BE2C (cell line): ENCODE measurements around the gene HAUS2. TPM values are rescaled to one million over a fixed set of nuclear protein-coding genes. Genes with fewer than 3 reads are reported as not detected.

ENCODE experiments used
- DNase-seq: peaks from one replicate; pipeline ENCODE4 v3.0.0-alpha.2; 2020
- H3K27me3 ChIP-seq: fragments of 250-450 bp; sonication (Bioruptor Pico); 2 replicates; pipeline ENCODE4 v1.5.1; 2020; ENCODE audit warnings: mild to moderate bottlenecking
- H3K36me3 ChIP-seq: fragments of 250-450 bp; sonication (Bioruptor Pico); 2 replicates; pipeline ENCODE4 v1.5.1; 2020; ENCODE audit warnings: mild to moderate bottlenecking
- H3K4me1 ChIP-seq: fragments of 250-450 bp; sonication (Bioruptor Pico); 2 replicates; pipeline ENCODE4 v1.5.1; 2020
- H3K4me3 ChIP-seq: 2 replicates; pipeline ENCODE4 v1.5.1; 2011; ENCODE audit warnings: low read depth, low read length
- H3K9me3 ChIP-seq: fragments of 250-450 bp; sonication (Bioruptor Pico); 2 replicates; pipeline ENCODE4 v1.5.1; 2020
- polyA plus RNA-seq: library from polyadenylated mRNA; unstranded; fragments of >200 nt; gene quantifications from one replicate; pipeline ENCODE4 v1.2.1, GENCODE V29; 2012; ENCODE audit warnings: low read depth, missing spikeins; ENCODE audit not compliant: insufficient read length, insufficient read depth
- TF ChIP-seq, protein P1 (sequence below): IDR thresholded peaks from 2 replicates; pipeline ENCODE4 v1.5.1; 2012; ENCODE audit warnings: mild to moderate bottlenecking, low read depth, low read length

The HAUS2 gene
- polyA plus RNA-seq: 25.6 TPM

DNA sequence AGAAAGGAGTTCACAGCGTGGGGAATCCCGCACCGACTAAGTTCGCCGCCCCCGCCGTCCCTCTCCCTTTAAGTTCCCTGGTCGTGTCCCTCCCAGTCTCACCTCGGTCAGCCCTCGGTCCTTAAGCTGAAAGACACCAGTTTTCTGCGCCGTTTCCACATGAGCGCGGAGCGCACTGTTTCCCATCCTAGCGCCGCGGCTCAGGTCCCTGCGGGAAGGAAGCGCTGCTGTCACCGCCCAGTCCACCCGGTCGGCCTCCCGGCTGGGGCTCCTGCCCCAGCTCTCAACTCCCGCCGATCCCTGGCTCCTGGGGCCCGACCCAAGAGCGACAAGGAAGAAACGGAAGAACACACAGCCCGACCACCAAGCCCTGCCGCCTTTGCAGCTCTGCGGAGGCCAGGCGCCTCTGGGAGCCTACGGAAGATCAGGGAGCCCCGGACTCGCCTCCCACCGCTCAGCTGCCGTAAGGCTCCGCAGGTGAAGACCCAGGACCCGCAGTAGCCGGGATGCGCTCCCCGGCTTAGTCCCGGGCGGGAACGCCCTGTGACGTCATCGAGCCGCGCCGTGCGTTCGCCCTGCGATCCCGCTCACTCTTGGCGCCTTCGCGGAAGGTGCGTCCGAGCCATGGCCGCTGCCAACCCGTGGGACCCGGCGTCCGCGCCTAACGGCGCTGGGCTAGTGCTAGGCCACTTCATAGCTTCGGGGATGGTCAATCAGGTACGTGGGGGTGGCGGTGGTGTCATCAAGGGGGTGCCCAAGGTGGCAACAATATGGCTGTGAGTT lies at the start of gene HAUS2, which contains the start of gene LRRC57:
Gene HAUS2, plus strand, starts transcription at position 590 of the 783 bp plus-strand sequence. Its CDS starts 35 bp downstream, at position 625.
Gene LRRC57, minus strand, starts transcription at position 545 of the 783 bp plus-strand sequence. Its CDS starts 359 bp downstream, at position 186.
- Histone ChIP-seq H3K4me1 (no peaks in the 10 kb centered on the region), H3K36me3 (peaks cover 3% of the 10 kb centered on the region), H3K9me3 (no peaks in the 10 kb centered on the region), H3K27me3 (no peaks in the 10 kb centered on the region), H3K4me3 (peak within 1 kb of the TSS; percentile 94)
- TF ChIP-seq, protein P1, sequence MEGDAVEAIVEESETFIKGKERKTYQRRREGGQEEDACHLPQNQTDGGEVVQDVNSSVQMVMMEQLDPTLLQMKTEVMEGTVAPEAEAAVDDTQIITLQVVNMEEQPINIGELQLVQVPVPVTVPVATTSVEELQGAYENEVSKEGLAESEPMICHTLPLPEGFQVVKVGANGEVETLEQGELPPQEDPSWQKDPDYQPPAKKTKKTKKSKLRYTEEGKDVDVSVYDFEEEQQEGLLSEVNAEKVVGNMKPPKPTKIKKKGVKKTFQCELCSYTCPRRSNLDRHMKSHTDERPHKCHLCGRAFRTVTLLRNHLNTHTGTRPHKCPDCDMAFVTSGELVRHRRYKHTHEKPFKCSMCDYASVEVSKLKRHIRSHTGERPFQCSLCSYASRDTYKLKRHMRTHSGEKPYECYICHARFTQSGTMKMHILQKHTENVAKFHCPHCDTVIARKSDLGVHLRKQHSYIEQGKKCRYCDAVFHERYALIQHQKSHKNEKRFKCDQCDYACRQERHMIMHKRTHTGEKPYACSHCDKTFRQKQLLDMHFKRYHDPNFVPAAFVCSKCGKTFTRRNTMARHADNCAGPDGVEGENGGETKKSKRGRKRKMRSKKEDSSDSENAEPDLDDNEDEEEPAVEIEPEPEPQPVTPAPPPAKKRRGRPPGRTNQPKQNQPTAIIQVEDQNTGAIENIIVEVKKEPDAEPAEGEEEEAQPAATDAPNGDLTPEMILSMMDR: no peak
- DNase-seq: peak; percentile 93

DNA sequence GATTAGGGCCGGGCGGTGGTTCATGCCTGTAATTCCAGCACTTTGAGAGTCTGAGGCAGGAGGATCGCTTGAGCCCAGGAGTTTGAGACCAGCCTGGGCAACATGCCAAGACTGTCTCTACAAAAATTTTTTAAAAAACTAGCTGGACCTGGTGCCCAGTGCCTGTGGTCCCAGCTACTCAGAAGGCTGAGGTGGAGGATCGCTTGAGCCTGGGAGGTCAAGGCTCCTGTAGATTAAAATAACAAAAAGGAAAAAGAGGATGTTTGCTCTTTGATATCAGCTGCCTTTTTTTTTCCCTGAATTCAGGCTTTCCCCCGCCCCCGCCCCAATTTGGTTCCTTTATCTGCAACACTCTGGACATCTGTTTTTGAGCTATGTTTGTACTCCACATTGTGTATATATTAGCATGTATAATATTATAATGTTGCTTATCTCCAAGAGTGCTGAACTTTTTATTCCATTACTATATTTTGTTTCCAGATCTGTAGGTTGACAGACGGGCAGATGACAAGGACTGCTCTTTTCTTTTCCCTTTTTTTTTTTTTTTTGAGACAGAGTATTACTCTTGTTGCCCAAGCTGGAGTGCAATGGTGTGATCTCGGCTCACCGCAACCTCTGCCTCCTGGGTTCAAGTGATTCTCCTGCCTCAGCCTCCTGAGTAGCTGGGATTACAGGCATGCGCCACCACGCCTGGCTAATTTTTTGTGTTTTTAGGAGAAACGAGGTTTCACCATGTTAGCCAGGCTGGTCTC lies 48.6 kb upstream of the HAUS2 start:
- H3K4me1 ChIP-seq: peaks cover 4% of the 10 kb centered on the region; the same call in 1 of the 2 replicates
- H3K4me3 ChIP-seq: no peak overlapping the region
- TF ChIP-seq, protein P1: no peak
- H3K36me3 ChIP-seq: no peaks in the 10 kb centered on the region
- H3K27me3 ChIP-seq: no peaks in the 10 kb centered on the region
- no peaks in the 10 kb centered on the region for H3K9me3 ChIP-seq
- peak; percentile 28 for DNase-seq

DNA sequence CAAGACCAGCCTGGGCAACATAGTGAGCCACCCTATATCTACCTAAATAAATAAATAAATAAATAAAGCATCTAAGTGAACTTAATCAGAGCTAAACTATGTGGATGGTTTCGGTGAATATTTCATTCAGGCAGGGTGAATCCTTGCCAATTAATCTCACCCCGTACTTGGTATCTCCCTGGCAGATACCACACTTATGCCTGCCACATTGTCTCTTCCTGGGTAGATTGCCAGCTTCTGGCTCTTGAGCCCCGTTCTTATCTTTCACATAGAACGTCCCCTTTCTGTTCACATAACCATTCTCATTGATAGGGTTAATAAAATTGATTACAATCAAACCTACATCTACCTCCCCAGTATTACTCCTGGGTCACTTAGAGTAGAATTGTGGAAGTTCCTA lies 46.2 kb upstream of the HAUS2 start:
- H3K36me3 ChIP-seq: no peaks in the 10 kb centered on the region
- H3K27me3 ChIP-seq: no peaks in the 10 kb centered on the region
- no peak overlapping the region for H3K4me3 ChIP-seq
- H3K4me1 ChIP-seq: peaks cover 4% of the 10 kb centered on the region; the same call in 1 of the 2 replicates
- TF ChIP-seq, protein P1: no peak
- DNase-seq: no peak
- H3K9me3 ChIP-seq: no peaks in the 10 kb centered on the region

DNA sequence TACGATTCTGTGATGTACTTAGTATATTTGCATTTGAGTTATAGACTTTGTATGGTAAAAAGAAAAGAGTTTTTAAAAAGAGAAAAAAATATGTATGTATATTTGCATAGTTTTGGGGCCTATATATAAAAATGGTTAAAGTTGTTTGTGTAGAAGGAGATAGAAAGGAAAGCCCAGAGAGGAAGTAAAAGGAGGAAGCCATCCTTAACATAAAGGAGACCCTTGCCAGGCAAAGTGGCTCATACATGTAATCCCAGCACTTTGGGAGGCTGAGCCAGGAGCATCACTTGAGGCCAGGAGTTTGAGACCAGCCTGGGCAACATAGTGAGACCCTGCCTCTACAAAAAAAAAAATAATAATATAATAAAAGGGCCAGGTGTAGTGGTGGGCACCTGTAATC lies 44.8 kb upstream of the HAUS2 start:
- Histone ChIP-seq H3K4me3 (no peak overlapping the region), H3K4me1 (peaks cover 4% of the 10 kb centered on the region; the same call in 1 of the 2 replicates), H3K27me3 (no peaks in the 10 kb centered on the region), H3K9me3 (no peaks in the 10 kb centered on the region), H3K36me3 (no peaks in the 10 kb centered on the region)
- no peak for DNase-seq
- TF ChIP-seq, protein P1: no peak

DNA sequence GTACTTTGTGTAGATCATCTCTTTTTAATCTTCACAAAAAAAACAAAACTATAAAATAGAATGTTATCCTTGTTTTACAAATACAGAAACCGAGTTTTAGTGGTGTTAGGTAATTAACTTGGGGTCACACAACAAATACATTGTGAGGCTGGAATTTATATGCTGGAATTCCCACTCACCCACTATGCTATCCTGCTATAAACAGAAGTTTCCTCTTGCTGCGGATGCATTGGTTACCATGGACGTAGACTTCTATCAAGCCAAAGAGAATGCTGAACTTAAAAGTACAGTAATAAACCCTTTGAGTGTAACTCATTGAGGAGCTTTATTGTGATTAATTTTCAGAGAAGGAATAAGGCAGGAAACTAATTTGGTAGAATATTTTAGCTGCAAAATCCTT lies 44.0 kb upstream of the HAUS2 start:
- DNase-seq: no peak
- Histone ChIP-seq H3K27me3 (no peaks in the 10 kb centered on the region), H3K36me3 (no peaks in the 10 kb centered on the region), H3K4me3 (no peak overlapping the region), H3K4me1 (no peaks in the 10 kb centered on the region), H3K9me3 (no peaks in the 10 kb centered on the region)
- TF ChIP-seq, protein P1: no peak
